Kidney (tissue), 14 donors: ENCODE data around the gene USP49. TPM values are rescaled to one million over a fixed set of nuclear protein-coding genes. Genes with fewer than 3 reads are reported as not detected.

Experiments
- DNase-seq, 5 donors: peaks; one replicate each; pipeline ENCODE4 v3.0.0-alpha.2; 2013 to 2020
- FAIRE-seq: peaks from 2 replicates; lab custom pipeline; 2012; peaks lifted over from hg19 to GRCh38; lab: Jason Lieb, UNC
- H3K27ac ChIP-seq, 2 donors: one replicate each; pipeline ENCODE4 v1.7.0; 2013; ENCODE audit warnings: low read depth in 2 of 2, low read length in 2 of 2, inconsistent platforms in 1 of 2
- H3K27me3 ChIP-seq: one replicate; pipeline ENCODE4 v1.7.1; 2013; ENCODE audit warnings: low read length, inconsistent platforms; ENCODE audit not compliant: control insufficient read depth, insufficient read depth
- H3K36me3 ChIP-seq, 3 donors: one replicate each; pipeline versions ENCODE4 v1.7.0 to v1.7.1; 2013; ENCODE audit warnings: low read length in 3 of 3, control low read depth in 1 of 3, inconsistent platforms in 1 of 3; ENCODE audit not compliant: insufficient read depth in 3 of 3, control insufficient read depth in 2 of 3
- H3K4me1 ChIP-seq, 3 donors: one replicate each; pipeline versions ENCODE4 v1.7.0 to v1.7.1; 2013; ENCODE audit warnings: low read length in 3 of 3, inconsistent platforms in 1 of 3, low read depth in 1 of 3; ENCODE audit not compliant: control insufficient read depth in 2 of 3, insufficient read depth in 2 of 3
- H3K4me3 ChIP-seq, 3 donors: one replicate each; pipeline versions ENCODE4 v1.7.0 to v1.8.1; 2013; ENCODE audit warnings: low read length in 3 of 3, control low read depth in 1 of 3, inconsistent platforms in 1 of 3
- H3K9ac ChIP-seq, 3 donors: one replicate each; pipeline versions ENCODE4 v1.7.0 to v1.7.1; 2013; ENCODE audit warnings: low read length in 3 of 3, control low read depth in 1 of 3, inconsistent platforms in 1 of 3
- H3K9me3 ChIP-seq, 3 donors: one replicate each; pipeline versions ENCODE4 v1.7.0 to v1.7.1; 2013; ENCODE audit warnings: low read length in 3 of 3, control low read depth in 1 of 3, inconsistent platforms in 1 of 3; ENCODE audit not compliant: control insufficient read depth in 2 of 3, insufficient read depth in 1 of 3
- intact Hi-C: fragments of 100-400 bp; cut with DNase I; formaldehyde crosslinking; loops from one replicate; pipeline ENCODE4 v1.11.1; 2022
- polyA plus RNA-seq: library from polyadenylated mRNA; stranded (reverse); fragments of 350-450 nt; fragmentation: Illumina TruSeq; extraction: RNeasy Lipid Tissue Mini Kit (QIAGEN cat#74804); gene quantifications from one replicate; pipeline ENCODE4 v1.2.3, GENCODE V29; 2014; ENCODE audit warnings: low read depth, low replicate concordance; ENCODE audit not compliant: insufficient read depth
- total RNA-seq: library from RNA; stranded (reverse); fragmentation: NEBNext Ultra II Directional; extraction: Animal tissue kit (Norgen Biotek cat#: 25700); gene quantifications from one replicate; pipeline ENCODE4 v1.2.1, GENCODE V29; 2021
- TF ChIP-seq, protein P1 (sequence below): IDR thresholded peaks from 3 replicates; pipeline ENCODE4 v1.5.1; 2012; ENCODE audit warnings: mild to moderate bottlenecking, moderate library complexity, borderline replicate concordance; ENCODE audit not compliant: insufficient read depth; ENCODE audit errors: extremely low read depth
- donor health status: control.
- donor health status: control.
- donor health status: control.
- donor health status: control.
- donor health status: control.
- donor health status: DM: yes; HTN: yes; CAD: no.
- donor health status: Normal renal cell carcinoma (clear cell type).

Gene USP49
- total and polyA plus RNA-seq, 2 donors from 2014 or later = 1.1 to 3.4 TPM

GRCh38 chr6:41770381-41771057 is 124.7 kb downstream of the USP49 start:
- Histone ChIP-seq H3K27me3 (no peaks in the 10 kb centered on the region), H3K4me1 (peaks cover 0 to 6% (median 0%) of the 10 kb centered on the region in 3 donors), H3K9me3 (no peaks in the 10 kb centered on the region), H3K9ac (no peak overlapping the region), H3K4me3 (no peak overlapping the region), H3K36me3 (peaks cover 2 to 24% (median 23%) of the 10 kb centered on the region in 3 donors), H3K27ac (no peak overlapping the region)
- intact Hi-C loops = no loop called here
- TF ChIP-seq, protein P1, sequence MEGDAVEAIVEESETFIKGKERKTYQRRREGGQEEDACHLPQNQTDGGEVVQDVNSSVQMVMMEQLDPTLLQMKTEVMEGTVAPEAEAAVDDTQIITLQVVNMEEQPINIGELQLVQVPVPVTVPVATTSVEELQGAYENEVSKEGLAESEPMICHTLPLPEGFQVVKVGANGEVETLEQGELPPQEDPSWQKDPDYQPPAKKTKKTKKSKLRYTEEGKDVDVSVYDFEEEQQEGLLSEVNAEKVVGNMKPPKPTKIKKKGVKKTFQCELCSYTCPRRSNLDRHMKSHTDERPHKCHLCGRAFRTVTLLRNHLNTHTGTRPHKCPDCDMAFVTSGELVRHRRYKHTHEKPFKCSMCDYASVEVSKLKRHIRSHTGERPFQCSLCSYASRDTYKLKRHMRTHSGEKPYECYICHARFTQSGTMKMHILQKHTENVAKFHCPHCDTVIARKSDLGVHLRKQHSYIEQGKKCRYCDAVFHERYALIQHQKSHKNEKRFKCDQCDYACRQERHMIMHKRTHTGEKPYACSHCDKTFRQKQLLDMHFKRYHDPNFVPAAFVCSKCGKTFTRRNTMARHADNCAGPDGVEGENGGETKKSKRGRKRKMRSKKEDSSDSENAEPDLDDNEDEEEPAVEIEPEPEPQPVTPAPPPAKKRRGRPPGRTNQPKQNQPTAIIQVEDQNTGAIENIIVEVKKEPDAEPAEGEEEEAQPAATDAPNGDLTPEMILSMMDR = no peak
- no peak for FAIRE-seq
- peak in 1 of 5 donors; percentile 22 for DNase-seq

DNA sequence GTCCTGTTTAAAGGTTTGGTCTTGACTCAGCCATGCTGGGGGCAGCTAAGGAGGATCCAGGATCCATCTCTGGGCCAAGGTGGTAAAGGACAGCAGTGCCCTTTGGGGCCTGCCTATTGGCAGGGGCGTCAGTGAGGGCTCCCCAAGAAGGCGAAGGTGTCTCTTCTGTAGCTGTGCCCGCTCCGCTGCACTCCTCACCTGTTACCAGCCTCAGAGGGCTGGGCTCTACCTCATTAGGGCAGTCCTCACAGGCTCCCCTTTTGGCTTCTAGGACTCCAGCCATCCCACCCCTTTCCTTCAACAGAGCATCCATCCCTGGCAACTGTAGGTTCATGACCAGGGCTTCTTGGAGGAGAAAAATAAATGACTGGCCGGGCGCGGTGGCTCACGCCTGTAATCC is 125.8 kb downstream of the USP49 start:
- Histone ChIP-seq H3K36me3 (peaks cover 0 to 13% (median 12%) of the 10 kb centered on the region in 3 donors), H3K9me3 (no peaks in the 10 kb centered on the region), H3K9ac (no peak overlapping the region), H3K27ac (no peak overlapping the region), H3K4me1 (peaks cover 0 to 6% (median 0%) of the 10 kb centered on the region in 3 donors), H3K4me3 (no peak overlapping the region), H3K27me3 (no peaks in the 10 kb centered on the region)
- no peak for FAIRE-seq
- TF ChIP-seq, protein P1 = no peak
- intact Hi-C loops = no loop called here
- peak in 1 of 5 donors; percentile 31 for DNase-seq

DNA sequence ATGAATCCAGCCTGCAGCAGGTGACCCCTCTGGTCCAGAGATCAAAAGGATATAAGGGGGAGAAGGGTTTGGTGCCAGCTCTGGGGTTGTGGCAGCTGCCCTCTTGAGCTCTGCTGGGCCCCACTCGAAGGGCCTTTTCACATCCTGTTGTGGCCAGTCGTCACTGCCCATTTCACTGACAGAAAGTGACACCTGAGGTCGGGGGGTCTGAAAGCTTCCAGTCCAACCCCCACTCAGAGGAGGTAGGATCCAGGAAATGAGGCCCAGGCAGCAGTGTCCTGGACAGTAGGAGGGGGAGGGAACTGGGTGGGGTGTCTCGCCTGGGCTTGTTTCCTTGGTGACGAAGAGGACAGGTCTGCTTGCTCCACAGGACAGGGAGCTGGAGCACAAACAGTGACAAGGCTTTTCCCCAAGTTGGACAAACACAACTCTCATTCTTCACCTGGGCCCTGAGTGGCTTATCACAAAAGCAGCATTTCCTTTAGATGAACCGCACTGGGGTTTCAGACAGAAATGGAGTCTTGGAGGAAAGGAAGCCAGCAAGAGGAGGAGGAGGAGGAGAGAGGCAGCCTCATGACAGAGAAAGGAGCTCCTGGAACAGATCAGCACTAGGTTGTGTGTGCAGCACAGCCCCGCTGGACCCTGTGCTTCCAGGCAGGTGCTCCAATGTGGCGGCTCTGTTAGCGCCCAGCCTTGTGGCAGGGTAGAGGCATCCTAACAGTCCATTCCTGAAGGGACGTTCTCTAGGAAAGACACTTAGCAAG is 126.4 kb downstream of the USP49 start:
- TF ChIP-seq, protein P1 = no peak
- H3K27me3 ChIP-seq = no peaks in the 10 kb centered on the region
- intact Hi-C loops = no loop called here
- no peak overlapping the region for H3K27ac ChIP-seq
- peaks cover 0 to 6% (median 0%) of the 10 kb centered on the region in 3 donors for H3K4me1 ChIP-seq
- H3K9me3 ChIP-seq = no peaks in the 10 kb centered on the region
- peak in 4 of 5 donors; percentile 56 to 73 (median 61) for DNase-seq
- no peak overlapping the region for H3K4me3 ChIP-seq
- FAIRE-seq = no peak
- no peak overlapping the region for H3K9ac ChIP-seq
- peaks cover 0 to 9% (median 9%) of the 10 kb centered on the region in 3 donors for H3K36me3 ChIP-seq
